HepG2 (cell line): ENCODE results near the gene NGEF.

Experiments used
- ETV6 ChIP-seq: sonication (generic); formaldehyde crosslinking; conservative IDR thresholded peaks from 2 replicates; pipeline ENCODE4 v1.4.0; 2020; ENCODE audit warnings: missing genetic modification reagents
- GABPA ChIP-seq, 2 experiments: IDR thresholded peaks; 2 replicates each; pipeline ENCODE4 v1.6.1; 2011 to 2016; ENCODE audit warnings: low read depth in 2 of 2, low read length in 1 of 2, missing biosample characterization in 1 of 2, missing genetic modification characterization in 1 of 2
- HOXA3 ChIP-seq: sonication (generic); formaldehyde crosslinking; IDR thresholded peaks from 2 replicates; pipeline ENCODE4 v1.5.0; 2020; ENCODE audit warnings: missing genetic modification reagents
- NAIF1 ChIP-seq: sonication (generic); formaldehyde crosslinking; IDR thresholded peaks from 2 replicates; pipeline ENCODE4 v1.5.0; 2020; ENCODE audit warnings: mild to moderate bottlenecking, missing genetic modification reagents, borderline replicate concordance
- ZNF30 ChIP-seq: sonication (generic); formaldehyde crosslinking; IDR thresholded peaks from 2 replicates; pipeline ENCODE4 v1.5.0; 2020; ENCODE audit warnings: mild to moderate bottlenecking, missing genetic modification reagents
- ZNF552 ChIP-seq: sonication (generic); formaldehyde crosslinking; IDR thresholded peaks from 2 replicates; pipeline ENCODE4 v1.9.0; 2022; ENCODE audit warnings: missing genetic modification reagents, mild to moderate bottlenecking, borderline replicate concordance
- TF ChIP-seq, protein P1 (sequence below): sonication (generic); formaldehyde crosslinking; IDR thresholded peaks from 2 replicates; pipeline ENCODE4 v1.5.0; 2020; ENCODE audit warnings: mild to moderate bottlenecking, missing genetic modification reagents, moderate library complexity

DNA sequence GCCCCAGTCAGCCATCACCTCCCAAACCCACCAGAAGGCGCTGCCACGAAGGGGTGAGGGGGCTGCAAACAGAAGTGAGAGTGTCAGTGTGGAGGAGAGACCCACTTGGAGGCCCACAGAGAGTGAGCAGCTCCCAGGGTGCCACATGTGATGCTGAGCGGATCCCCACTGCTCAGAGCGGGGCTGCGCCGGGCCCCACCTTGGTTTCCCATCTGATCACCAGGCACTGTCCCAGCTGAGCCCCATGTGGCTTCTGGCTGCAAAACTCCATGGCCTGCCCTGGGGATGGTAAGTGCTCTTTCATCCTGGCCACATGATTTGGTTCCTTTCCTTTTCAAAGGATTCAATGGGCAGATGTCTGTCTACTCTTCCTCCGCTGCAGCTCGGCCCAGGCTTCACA is 119.2 kb downstream of the NGEF start:
- TF ChIP-seq HOXA3 (CRISPR knock-in tag) (no peak), ZNF30 (CRISPR knock-in tag) (no peak), ZNF552 (no peak), ETV6 (no peak), GABPA (IDR thresholded peaks at IDR 0.05; ENCODE audit: low read depth, low read length) (no peak), GABPA (CRISPR knock-in tag; IDR thresholded peaks at IDR 0.05; ENCODE audit: low read depth) (no peak), NAIF1 (CRISPR knock-in tag) (no peak)
- TF ChIP-seq, protein P1, sequence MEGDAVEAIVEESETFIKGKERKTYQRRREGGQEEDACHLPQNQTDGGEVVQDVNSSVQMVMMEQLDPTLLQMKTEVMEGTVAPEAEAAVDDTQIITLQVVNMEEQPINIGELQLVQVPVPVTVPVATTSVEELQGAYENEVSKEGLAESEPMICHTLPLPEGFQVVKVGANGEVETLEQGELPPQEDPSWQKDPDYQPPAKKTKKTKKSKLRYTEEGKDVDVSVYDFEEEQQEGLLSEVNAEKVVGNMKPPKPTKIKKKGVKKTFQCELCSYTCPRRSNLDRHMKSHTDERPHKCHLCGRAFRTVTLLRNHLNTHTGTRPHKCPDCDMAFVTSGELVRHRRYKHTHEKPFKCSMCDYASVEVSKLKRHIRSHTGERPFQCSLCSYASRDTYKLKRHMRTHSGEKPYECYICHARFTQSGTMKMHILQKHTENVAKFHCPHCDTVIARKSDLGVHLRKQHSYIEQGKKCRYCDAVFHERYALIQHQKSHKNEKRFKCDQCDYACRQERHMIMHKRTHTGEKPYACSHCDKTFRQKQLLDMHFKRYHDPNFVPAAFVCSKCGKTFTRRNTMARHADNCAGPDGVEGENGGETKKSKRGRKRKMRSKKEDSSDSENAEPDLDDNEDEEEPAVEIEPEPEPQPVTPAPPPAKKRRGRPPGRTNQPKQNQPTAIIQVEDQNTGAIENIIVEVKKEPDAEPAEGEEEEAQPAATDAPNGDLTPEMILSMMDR: no peak
